IMR-90 (cell line): ENCODE results near the gene LINGO4. TPM values are rescaled to one million over a fixed set of nuclear protein-coding genes. Genes with fewer than 3 reads are reported as not detected.

Experiments used
- ATAC-seq: fragments of 200-7000 bp; cut with Tn5 transposase; 2 replicates; pipeline ENCODE4 v1.9.1; 2020; ENCODE audit warnings: low read depth, mild to moderate bottlenecking, moderate library complexity
- BruUV-seq: library from RNA; stranded (reverse); fragments of 400-500 nt; replicated peaks from 2 replicates; lab custom pipeline; 2021; lab: Mats Ljungman, UMichigan
- CTCF ChIA-PET: fragments of 300-600 bp; formaldehyde crosslinking; extraction: SDS; loops from one replicate; lab custom pipeline; 2021; ENCODE audit warnings: antibody characterized with exemption; lab: Yijun Ruan, JAX
- POLR2A ChIA-PET: fragments of 300-600 bp; sonication (Branson Sonifier 250); formaldehyde crosslinking; loops from one replicate; lab custom pipeline; 2022; ENCODE audit warnings: antibody characterized with exemption; ENCODE audit not compliant: unreplicated experiment; lab: Charles Lee
- DNase-seq: peaks from one replicate; pipeline ENCODE4 v3.0.0; 2013
- H2AFZ ChIP-seq: replicated peaks from 2 replicates; pipeline ENCODE3; 2013; ENCODE audit warnings: low read length, mild to moderate bottlenecking; ENCODE audit not compliant: poor library complexity
- H2AK5ac ChIP-seq: 2 replicates; pipeline ENCODE4 v1.6.1; 2013; ENCODE audit warnings: low read depth, low read length, inconsistent platforms
- H2AK9ac ChIP-seq: replicated peaks from 2 replicates; pipeline ENCODE3; 2013; ENCODE audit warnings: mild to moderate bottlenecking, low read depth, low read length, moderate library complexity; ENCODE audit not compliant: poor library complexity
- H2BK120ac ChIP-seq: 2 replicates; pipeline ENCODE4 v1.6.1; 2013; ENCODE audit warnings: low read depth, low read length, inconsistent platforms
- H2BK15ac ChIP-seq: 3 replicates; pipeline ENCODE4 v1.6.1; 2013; ENCODE audit warnings: low read depth, low read length, inconsistent platforms
- H2BK20ac ChIP-seq: 2 replicates; pipeline ENCODE4 v1.6.1; 2013; ENCODE audit warnings: low read depth, mild to moderate bottlenecking, inconsistent platforms, low read length, moderate library complexity
- H2BK5ac ChIP-seq: 2 replicates; pipeline ENCODE4 v1.6.1; 2013; ENCODE audit warnings: mild to moderate bottlenecking, low read depth, low read length, inconsistent platforms; ENCODE audit not compliant: poor library complexity, severe bottlenecking
- H3K14ac ChIP-seq: replicated peaks from 2 replicates; pipeline ENCODE4 v1.6.1; 2013; ENCODE audit warnings: low read depth, low read length, inconsistent platforms
- H3K18ac ChIP-seq: 2 replicates; pipeline ENCODE4 v1.6.1; 2013; ENCODE audit warnings: low read depth, low read length, control low read depth
- H3K23ac ChIP-seq: 2 replicates; pipeline ENCODE4 v1.6.1; 2013; ENCODE audit warnings: low read depth, low read length, inconsistent platforms
- H3K27ac ChIP-seq: 2 replicates; pipeline ENCODE4 v1.5.1; 2013; ENCODE audit warnings: mild to moderate bottlenecking, control low read depth, low read length; ENCODE audit not compliant: insufficient read depth
- H3K27me3 ChIP-seq: 2 replicates; pipeline ENCODE4 v1.6.1; 2013; ENCODE audit warnings: low read length; ENCODE audit not compliant: control insufficient read depth, insufficient read depth
- H3K36me3 ChIP-seq: 2 replicates; pipeline ENCODE4 v1.6.1; 2013; ENCODE audit warnings: low read length, mixed read lengths; ENCODE audit not compliant: control insufficient read depth, insufficient read depth
- H3K4ac ChIP-seq: 2 replicates; pipeline ENCODE4 v1.6.1; 2013; ENCODE audit warnings: low read depth, low read length, inconsistent platforms
- H3K4me1 ChIP-seq: 2 replicates; pipeline ENCODE4 v1.6.1; 2013; ENCODE audit warnings: low read length, mixed read lengths; ENCODE audit not compliant: control insufficient read depth, insufficient read depth
- H3K4me2 ChIP-seq: 2 replicates; pipeline ENCODE4 v1.6.1; 2013; ENCODE audit warnings: low read depth, mild to moderate bottlenecking, control low read depth, low read length, moderate library complexity
- H3K4me3 ChIP-seq: 2 replicates; pipeline ENCODE4 v1.5.1; 2013; ENCODE audit warnings: low read depth, mild to moderate bottlenecking, control low read depth, low read length, moderate library complexity; ENCODE audit not compliant: insufficient read depth
- H3K56ac ChIP-seq: 2 replicates; pipeline ENCODE4 v1.6.1; 2013; ENCODE audit warnings: low read length, inconsistent platforms; ENCODE audit not compliant: insufficient read depth; ENCODE audit errors: extremely low read depth
- H3K79me1 ChIP-seq, 2 experiments: 2 replicates each; pipeline ENCODE4 v1.6.1; 2013; ENCODE audit warnings: low read length in 2 of 2, inconsistent platforms in 1 of 2, low read depth in 1 of 2
- H3K9ac ChIP-seq: 2 replicates; pipeline ENCODE4 v1.6.1; 2013; ENCODE audit warnings: low read depth, low read length, control low read depth
- H3K9me1 ChIP-seq: 2 replicates; pipeline ENCODE4 v1.6.1; 2013; ENCODE audit warnings: low read length, inconsistent platforms; ENCODE audit not compliant: insufficient read depth
- H3K9me3 ChIP-seq: 2 replicates; pipeline ENCODE4 v1.6.1; 2013; ENCODE audit warnings: low read length; ENCODE audit not compliant: control insufficient read depth, insufficient read depth
- H4K20me1 ChIP-seq: 2 replicates; pipeline ENCODE4 v1.6.1; 2013; ENCODE audit warnings: low read length, inconsistent platforms; ENCODE audit not compliant: insufficient read depth
- H4K5ac ChIP-seq: 2 replicates; pipeline ENCODE4 v1.6.1; 2013; ENCODE audit warnings: mild to moderate bottlenecking, low read depth, low read length, control low read depth
- H4K8ac ChIP-seq, 2 experiments: 2 replicates each; pipeline ENCODE4 v1.6.1; 2013; ENCODE audit warnings: low read depth in 2 of 2, low read length in 2 of 2, control low read depth in 1 of 2, inconsistent platforms in 1 of 2
- H4K91ac ChIP-seq: 2 replicates; pipeline ENCODE4 v1.6.1; 2013; ENCODE audit warnings: low read depth, low read length, inconsistent platforms; ENCODE audit not compliant: insufficient read depth
- CHD1 ChIP-seq: IDR thresholded peaks from 2 replicates; pipeline ENCODE4 v1.6.1; 2012; ENCODE audit warnings: low read depth, low read length, improper control_type of control experiment
- FOS ChIP-seq: fragments of 150-350 bp; IDR thresholded peaks from 2 replicates; pipeline ENCODE4 v1.6.1; 2016; ENCODE audit warnings: low read depth, low read length
- WGBS, 2 experiments: methylation state at CpG; one replicate each; pipeline versions ENCODE4 v1.1.5 to v1.1.7; 2013; ENCODE audit warnings: missing lambda C conversion rate in 2 of 2; ENCODE audit not compliant: insufficient read length in 1 of 2; ENCODE audit errors: extremely low coverage in 2 of 2; 5-methylcytosine and 5-hydroxymethylcytosine counted together
- dilution Hi-C: fragments of 300-500 bp; cut with HindIII; formaldehyde crosslinking; loops from one replicate; pipeline ENCODE4 v1.14.3; 2018; ENCODE audit warnings: low sequenced_read_pairs; ENCODE audit not compliant: unreplicated experiment
- in situ Hi-C: fragments of 300-500 bp; cut with MboI; formaldehyde crosslinking; loops from 3 replicates; pipeline ENCODE4 v1.14.3; 2019; ENCODE audit warnings: low sequenced_read_pairs, inconsistent platforms, mixed read lengths
- intact Hi-C: fragments of 100-400 bp; cut with micrococcal nuclease; formaldehyde crosslinking; loops from 2 replicates; pipeline ENCODE4 v1.10.0; 2022
- polyA plus RNA-seq, 3 experiments: library from polyadenylated mRNA; depleted of rRNA; stranded (reverse); fragments of >200 nt; gene quantifications; 2 replicates each; pipeline ENCODE4 v1.2.3, GENCODE V29; 2012; ENCODE audit warnings: low replicate concordance in 1 of 3
- total RNA-seq: library from RNA; depleted of rRNA; stranded (reverse); fragments of >200 nt; gene quantifications from 2 replicates; pipeline ENCODE4 v1.2.3, GENCODE V29; 2012

LINGO4 gene
- total and polyA plus RNA-seq, 2 of the 4 experiments (the other 2 are of a cell fraction) = not detected

DNA sequence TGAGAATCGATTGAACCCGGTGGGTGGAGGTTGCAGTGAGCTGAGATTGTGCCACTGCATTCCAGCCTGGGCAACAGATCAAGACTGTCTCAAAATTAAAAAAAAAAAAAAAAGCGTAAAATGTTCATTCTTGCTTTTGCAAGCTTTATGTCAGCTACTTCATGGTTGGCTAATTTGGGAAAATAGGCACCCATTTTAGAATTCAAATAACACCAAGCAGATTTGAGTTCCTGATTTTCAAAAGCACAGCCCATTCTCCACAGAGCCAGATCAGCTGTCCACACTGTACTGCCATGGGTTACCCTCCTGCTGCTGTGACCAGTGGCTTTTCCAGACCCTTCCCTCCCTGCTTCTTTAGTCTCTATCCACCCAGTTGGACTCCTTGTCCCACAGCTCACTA is 43.9 kb upstream of the LINGO4 start:
- TF ChIP-seq FOS = no peak
- TF ChIP-seq CHD1 = no peak
- Histone ChIP-seq H2AK9ac (no peak overlapping the region), H3K4me2 (no peak overlapping the region), H2BK5ac (no peak overlapping the region), H3K27ac (no peak overlapping the region), H4K8ac (no peak overlapping the region), H3K18ac (no peak overlapping the region), H3K56ac (no peak overlapping the region), H3K79me1 (no peaks in the 10 kb centered on the region), H2AK5ac (no peak overlapping the region), H2BK120ac (no peak overlapping the region), H3K4me3 (no peak overlapping the region), H4K20me1 (no peaks in the 10 kb centered on the region), H2BK15ac (no peak overlapping the region), H4K91ac (no peak overlapping the region), H2AFZ (no peak overlapping the region), H3K14ac (no peak overlapping the region), H3K4me1 (0 out of 2 replicates have a peak, but pooled peaks cover 1% of the 10 kb centered on the region), H3K4ac (no peak overlapping the region), H3K23ac (no peak overlapping the region), H3K9me3 (no peaks in the 10 kb centered on the region), H4K5ac (no peak overlapping the region), H3K9me1 (no peaks in the 10 kb centered on the region), H2BK20ac (no peak overlapping the region), H3K27me3 (peaks cover 47% of the 10 kb centered on the region), H3K9ac (no peak overlapping the region), H3K36me3 (no peaks in the 10 kb centered on the region)
- DNase-seq (no peak), ATAC-seq (no peak)
- WGBS, 2 experiments = no CpG with 5 or more reads among the region's 3 CpGs
- ChIA-PET CTCF (no interaction called here), POLR2A (no interaction called here)
- in situ Hi-C loops = no loop called here
- no TSS peak for BruUV-seq
- intact Hi-C loops = no loop called here
- dilution Hi-C loops = no loop called here
